Measurements from ENCODE around the gene DDX27.

Gene DDX27

DNA sequence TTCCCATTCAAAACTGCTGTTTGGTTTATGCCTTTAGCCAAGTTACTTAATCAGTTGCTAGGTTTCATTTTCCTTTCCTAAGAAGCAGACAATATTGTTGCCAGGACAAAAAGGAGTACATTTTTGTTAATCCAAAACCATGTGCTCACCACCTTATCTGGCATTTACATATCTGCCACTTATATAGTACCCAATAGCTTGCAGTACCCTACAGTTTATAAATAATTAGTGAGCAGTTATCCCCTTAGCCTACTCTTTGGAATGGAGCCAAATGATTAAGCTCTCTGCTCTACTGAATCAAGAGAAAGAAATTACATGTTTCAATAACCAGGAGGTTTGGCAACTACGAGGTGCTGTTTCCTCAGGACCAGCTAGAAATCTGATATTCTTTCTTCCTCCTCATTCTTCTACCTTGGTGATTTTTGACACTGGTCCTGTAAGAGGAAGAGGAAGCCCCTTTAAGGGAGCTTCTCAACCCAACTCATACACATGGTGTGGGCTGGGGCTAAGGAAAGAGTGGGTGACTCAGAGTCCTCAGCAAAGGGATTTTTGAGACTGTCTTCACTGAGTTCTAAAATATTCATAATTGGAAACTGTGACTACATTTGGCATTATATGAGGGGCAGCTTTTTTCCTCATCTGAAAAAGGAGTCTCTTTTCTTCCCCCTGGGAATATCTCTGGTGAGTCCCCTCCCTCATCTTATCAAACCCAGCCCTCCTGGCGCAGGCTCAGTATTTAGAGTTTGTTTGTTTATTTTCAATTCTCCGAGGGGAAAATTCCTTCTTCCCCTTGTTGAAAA, 57.1 kb downstream of the DDX27 start:
- peak overlapping the region; percentile 100 for H3K27ac Mint-ChIP-seq
- H3K4me1 Mint-ChIP-seq (ENCODE audit: low read depth), result peaks cover 77% of the 10 kb centered on the region
- H3K36me3 Mint-ChIP-seq (ENCODE audit: low read depth), result peaks cover 75% of the 10 kb centered on the region

DNA sequence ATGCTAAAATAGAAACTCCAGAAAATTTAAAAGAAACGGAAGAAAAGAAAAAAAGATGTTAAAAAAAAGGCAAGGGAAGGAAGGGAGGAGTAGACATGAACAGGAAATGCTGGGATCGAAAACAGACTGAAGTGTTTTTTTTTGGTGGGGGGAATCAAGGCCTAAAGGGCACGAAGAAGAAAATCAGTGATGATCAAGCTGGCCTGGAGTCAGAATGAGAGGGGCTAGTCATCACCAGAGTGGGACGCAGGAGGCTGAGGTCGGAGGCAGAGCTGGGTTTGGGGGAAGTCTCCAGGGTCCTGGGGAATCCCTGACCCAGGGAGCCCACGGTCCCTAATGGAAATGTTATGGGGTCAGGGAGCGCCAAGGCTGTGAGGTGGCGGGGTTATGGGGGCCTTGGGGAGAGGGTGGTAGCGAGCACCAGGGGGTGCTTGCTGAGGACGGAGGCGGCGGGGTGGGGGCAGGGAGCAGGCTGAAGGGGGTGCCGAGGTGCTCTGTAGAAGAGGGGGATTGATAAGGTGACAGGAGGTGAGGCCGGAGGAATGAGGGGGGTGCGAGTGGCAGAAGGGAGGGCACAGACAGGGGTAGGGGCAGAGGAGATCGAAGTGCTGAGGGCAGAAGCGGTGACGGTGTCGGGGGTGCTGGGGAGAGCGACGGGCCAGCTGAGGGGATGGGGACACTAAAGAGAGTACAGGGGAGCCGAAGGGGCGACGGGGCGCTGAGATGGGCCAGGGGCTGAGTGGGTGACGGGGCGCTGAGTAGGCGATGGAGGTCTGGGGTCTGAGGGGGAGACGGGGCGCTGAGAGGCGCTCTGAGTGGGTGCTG, 58.0 kb downstream of the DDX27 start:
- peaks cover 77% of the 10 kb centered on the region for H3K36me3 Mint-ChIP-seq (ENCODE audit: low read depth)
- no peaks in the 10 kb centered on the region for H3K27me3 Mint-ChIP-seq
- H3K27ac Mint-ChIP-seq, result peak overlapping the region; percentile 100
- peaks cover 9% of the 10 kb centered on the region for H3K9me3 Mint-ChIP-seq
- peaks cover 78% of the 10 kb centered on the region for H3K4me1 Mint-ChIP-seq (ENCODE audit: low read depth)
- H3K4me3 Mint-ChIP-seq, result peak overlapping the region; percentile 98

More for the DNA sequence above, 57.1 kb downstream of the DDX27 start:
- Mint-ChIP-seq H3K27me3 (no peaks in the 10 kb centered on the region), H3K9me3 (peaks cover 3% of the 10 kb centered on the region), H3K4me3 (peak overlapping the region; percentile 98)

DNA sequence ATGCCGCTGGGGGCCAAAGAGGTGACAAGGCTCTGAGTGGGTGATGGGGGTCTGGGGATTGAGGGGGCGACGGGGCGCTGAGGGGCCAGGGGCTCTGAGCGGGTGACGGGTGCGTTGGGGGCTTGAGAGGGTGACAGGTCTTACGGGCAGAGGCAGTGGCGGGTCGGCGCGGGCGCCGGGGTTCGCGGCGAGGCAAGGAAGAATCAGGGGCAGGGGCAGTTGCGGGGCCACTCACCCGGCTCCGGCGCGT, 58.5 kb downstream of the DDX27 start:
- Mint-ChIP-seq H3K9me3 (peaks cover 9% of the 10 kb centered on the region), H3K27ac (peak overlapping the region; percentile 100), H3K27me3 (no peaks in the 10 kb centered on the region), H3K4me1 (ENCODE audit: low read depth) (peaks cover 78% of the 10 kb centered on the region), H3K36me3 (ENCODE audit: low read depth) (peaks cover 78% of the 10 kb centered on the region), H3K4me3 (peak overlapping the region; percentile 98)

DNA sequence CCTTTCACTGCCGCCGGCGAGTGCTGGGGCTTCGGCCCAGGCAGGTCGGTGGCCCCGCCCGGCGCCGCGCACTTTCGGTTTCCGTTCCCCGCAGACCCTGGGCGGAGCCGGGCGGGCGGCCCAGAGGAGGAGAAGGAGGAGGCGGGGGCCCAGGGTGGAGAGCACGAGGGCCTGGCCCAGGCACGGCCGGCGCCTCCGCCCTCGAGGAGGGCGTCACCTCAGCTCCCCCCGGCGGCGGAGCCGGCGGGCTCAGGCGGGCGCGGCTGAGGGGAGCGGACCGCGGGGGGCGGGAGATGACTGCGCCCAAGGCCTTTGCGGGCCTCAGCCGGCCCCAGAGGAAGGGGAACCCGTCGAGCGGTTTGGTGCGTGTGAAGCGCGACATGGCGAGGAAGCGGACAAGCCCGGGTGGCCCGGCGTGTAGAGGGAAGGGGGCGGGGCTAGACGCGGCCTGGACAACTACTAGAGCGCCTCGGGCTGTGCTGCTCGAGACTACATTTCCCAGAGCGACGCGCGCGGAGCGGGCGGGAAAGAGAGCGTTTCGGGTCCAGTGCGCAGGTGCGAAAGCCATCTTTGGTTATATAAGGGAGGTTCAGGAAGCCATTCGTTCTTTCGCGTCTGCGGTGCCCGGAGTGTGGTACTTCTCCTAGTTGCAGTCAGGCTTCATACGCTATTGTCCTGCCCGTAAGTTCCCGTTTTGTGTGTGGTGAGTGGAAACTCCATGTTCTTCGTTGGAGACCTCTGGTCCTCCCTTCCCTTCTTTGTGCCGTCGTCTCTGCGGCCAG, 59.0 kb downstream of the DDX27 start, which contains the start of gene ZNFX1:
Gene ZNFX1, minus strand, starts transcription at position 22 of the 782 bp plus-strand sequence. CDS start 2,218 bp downstream, outside the sequence.
- peaks cover 79% of the 10 kb centered on the region for H3K4me1 Mint-ChIP-seq (ENCODE audit: low read depth)

DNA sequence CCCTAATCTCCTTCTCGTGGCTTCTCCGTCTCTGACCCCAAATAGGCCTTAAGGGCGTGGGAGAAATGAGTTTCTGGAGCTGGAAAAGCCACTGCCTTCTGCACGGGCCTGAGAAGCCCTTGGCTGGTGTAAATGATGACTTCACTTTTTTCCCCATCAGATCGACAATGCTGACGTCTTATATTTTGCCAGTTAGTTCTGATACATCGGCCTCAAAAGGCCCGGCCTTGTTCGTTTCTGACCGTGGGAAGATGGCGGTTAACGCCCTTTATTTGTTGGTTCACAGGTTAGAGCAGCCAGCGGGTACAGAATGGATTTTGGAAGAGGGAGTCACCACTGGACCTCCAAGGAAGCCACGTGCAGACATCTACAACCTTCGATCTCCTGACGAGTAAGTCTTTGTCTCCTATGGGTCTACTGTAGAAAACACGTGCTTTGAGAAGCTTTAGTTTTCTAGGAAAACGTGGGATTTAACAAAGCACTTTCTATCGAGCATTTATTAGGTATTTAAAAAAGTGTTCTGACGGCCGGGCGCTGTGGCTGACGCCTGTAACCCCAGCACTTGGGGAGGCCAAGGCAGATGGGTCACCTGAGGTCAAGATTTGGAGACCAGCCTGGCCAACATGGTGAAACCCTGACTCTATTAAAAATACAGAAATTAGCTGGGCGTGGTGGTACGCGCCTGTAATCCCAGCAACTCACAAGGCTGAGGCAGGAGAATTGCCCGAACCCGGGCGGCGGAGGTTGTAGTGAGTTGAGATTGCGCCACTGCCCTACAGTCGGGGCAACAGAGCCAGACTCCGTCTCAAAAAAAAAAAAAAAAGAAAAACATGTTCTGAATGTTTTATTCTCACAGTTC, 59.8 kb downstream of the DDX27 start:
- Mint-ChIP-seq H3K27me3 (no peaks in the 10 kb centered on the region), H3K36me3 (ENCODE audit: low read depth) (peaks cover 82% of the 10 kb centered on the region), H3K4me3 (peak overlapping the region; percentile 98), H3K4me1 (ENCODE audit: low read depth) (peaks cover 79% of the 10 kb centered on the region), H3K27ac (peak overlapping the region; percentile 100), H3K9me3 (peaks cover 9% of the 10 kb centered on the region)

More for the DNA sequence above, 59.0 kb downstream of the DDX27 start, which contains the start of gene ZNFX1:
- Mint-ChIP-seq H3K27ac (peak within 1 kb of the TSS; percentile 100), H3K4me3 (peak within 1 kb of the TSS; percentile 98), H3K36me3 (ENCODE audit: low read depth) (peaks cover 81% of the 10 kb centered on the region), H3K27me3 (no peaks in the 10 kb centered on the region), H3K9me3 (peaks cover 9% of the 10 kb centered on the region)

DNA sequence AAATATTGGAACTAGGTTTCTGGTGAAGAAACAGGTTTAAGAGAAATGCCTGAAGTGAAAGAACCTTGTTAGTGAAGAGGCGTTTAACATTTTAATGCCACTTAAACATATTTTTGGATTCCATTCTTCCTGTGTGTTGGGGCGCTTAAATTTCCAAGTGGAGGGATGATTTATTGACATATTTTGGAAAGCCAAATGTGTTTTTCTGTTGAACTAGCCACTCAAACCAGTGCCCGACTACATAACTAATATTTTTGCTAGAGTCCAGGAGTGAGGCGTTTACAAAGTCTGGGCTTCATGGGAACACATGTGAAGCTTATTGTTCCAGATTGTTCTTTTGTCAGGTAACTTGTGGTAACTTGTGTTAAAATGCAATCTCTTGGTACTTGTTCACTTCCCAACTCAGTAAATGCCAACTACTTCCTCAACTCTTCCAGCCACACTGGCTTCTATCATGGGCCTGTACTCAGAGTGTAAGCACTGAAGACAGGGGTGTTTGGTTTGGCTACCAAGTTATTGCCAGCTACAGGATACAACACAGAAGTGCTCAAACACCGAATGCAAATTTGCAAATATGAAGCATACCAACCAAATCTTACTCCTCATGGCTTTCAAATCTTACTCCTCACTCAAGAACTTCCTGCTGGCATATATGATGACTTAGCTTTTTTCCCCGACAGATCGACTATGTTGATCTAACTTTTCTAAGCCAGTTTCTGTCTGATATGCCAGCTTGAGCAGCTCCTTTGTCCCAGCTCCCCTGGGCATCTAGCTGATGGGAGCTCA, 60.7 kb downstream of the DDX27 start:
- Mint-ChIP-seq H3K27ac (peak overlapping the region; percentile 100), H3K36me3 (ENCODE audit: low read depth) (peaks cover 88% of the 10 kb centered on the region), H3K9me3 (peaks cover 9% of the 10 kb centered on the region), H3K4me1 (ENCODE audit: low read depth) (peaks cover 81% of the 10 kb centered on the region), H3K4me3 (peak overlapping the region; percentile 98), H3K27me3 (no peaks in the 10 kb centered on the region)

DNA sequence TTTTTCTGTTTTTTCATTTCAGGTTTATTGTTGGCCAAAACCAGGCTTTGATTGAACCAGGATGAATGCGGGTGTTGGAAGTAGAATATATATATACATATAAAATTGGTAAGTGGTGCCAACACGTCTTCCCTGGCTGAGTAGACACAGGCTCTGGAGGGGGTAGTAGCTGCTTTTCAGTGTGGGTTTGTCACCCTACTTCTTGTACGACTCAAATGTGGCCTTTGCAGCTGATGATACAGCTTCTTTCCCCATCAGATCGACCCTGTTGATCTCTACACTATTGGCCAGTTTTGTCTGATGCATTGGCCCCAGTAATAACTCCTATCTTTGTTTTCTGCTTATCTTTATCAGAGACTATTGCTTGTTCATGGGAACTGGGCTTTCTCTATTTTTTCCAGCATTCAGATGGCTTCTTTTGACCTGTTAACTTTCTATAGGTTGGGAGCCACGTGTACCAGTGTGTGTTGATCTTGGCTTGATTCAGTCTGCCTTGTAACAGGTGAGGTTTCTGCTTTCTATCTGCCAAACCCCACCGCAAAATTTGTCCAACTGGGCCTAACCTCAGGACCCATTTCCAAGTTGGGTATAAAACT, 61.3 kb downstream of the DDX27 start:
- Mint-ChIP-seq H3K4me3 (peak overlapping the region; percentile 98), H3K27ac (peak overlapping the region; percentile 100), H3K9me3 (peaks cover 9% of the 10 kb centered on the region), H3K4me1 (ENCODE audit: low read depth) (peaks cover 81% of the 10 kb centered on the region), H3K27me3 (no peaks in the 10 kb centered on the region), H3K36me3 (ENCODE audit: low read depth) (peaks cover 88% of the 10 kb centered on the region)

DNA sequence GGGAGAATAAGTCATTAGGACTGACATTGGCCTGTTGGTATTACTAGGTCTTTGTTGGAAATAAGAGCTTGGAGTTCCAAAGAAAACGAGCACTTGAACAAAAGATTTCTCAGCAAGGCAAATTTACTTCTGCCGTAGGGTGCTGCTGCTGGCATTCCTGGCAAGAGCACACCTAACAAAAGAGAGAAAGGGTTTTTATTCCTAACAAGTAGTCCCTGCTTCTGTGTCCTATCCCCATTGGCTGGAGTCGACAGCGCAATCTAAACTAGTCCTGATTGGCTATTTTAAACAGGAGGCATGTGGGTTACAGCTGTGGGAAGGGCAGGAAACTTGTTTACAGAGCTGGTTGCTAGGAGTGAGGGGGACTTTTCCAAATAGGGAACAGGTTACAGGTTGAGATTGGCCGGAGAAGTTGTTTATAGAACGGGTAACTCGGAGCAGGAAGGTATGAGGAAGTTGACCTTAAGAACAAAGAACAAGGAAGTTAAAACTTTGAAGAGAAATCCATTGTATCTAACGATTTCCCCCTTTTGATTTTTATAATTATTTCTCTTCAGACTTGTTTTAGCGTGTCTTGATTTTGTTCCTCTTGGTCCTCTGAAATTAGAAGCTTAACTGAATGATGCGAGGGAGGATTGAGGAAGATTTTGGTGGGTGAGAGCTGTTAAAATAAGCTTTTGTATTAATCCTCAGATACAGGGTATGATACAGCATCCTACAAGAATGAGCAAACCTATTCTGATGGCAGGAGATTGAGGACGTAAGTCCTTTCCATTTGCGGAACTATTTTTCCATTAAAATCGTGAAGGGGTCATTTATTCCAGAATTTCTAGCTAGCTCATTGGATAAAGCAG, 62.1 kb downstream of the DDX27 start:
- Mint-ChIP-seq H3K36me3 (ENCODE audit: low read depth) (peaks cover 88% of the 10 kb centered on the region), H3K9me3 (peaks cover 9% of the 10 kb centered on the region), H3K27ac (peak overlapping the region; percentile 100), H3K4me3 (peak overlapping the region; percentile 98), H3K27me3 (no peaks in the 10 kb centered on the region), H3K4me1 (ENCODE audit: low read depth) (peaks cover 81% of the 10 kb centered on the region)

DNA sequence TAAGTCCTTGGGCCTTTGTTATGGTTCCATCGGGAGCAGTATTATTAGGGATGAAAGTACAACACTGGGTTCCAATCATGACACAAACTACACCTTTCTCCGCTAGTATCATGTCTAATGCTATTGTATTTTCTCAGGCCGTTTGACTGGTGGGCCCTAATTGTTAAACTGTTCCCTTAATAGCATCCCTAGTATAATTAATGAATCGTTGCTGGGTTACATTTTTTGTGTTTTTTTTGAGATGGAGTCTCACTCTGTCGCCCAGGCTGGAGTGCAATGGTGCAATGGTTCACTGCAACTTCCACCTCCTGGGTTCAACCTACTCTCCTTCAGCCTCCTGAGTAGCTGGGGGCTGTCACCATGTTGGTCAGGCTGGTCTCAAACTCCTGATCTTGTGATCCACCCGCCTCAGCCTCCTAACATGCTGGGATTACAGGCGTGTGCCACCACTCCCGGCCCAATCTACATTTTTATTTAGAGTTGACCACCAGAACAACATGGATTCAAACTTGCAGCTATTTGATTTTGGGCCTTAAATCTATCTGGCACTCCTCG, 62.8 kb downstream of the DDX27 start:
- peaks cover 88% of the 10 kb centered on the region for H3K36me3 Mint-ChIP-seq (ENCODE audit: low read depth)
- peaks cover 83% of the 10 kb centered on the region for H3K4me1 Mint-ChIP-seq (ENCODE audit: low read depth)
- peak overlapping the region; percentile 100 for H3K27ac Mint-ChIP-seq
- peaks cover 9% of the 10 kb centered on the region for H3K9me3 Mint-ChIP-seq
- peak overlapping the region; percentile 98 for H3K4me3 Mint-ChIP-seq
- no peaks in the 10 kb centered on the region for H3K27me3 Mint-ChIP-seq

DNA sequence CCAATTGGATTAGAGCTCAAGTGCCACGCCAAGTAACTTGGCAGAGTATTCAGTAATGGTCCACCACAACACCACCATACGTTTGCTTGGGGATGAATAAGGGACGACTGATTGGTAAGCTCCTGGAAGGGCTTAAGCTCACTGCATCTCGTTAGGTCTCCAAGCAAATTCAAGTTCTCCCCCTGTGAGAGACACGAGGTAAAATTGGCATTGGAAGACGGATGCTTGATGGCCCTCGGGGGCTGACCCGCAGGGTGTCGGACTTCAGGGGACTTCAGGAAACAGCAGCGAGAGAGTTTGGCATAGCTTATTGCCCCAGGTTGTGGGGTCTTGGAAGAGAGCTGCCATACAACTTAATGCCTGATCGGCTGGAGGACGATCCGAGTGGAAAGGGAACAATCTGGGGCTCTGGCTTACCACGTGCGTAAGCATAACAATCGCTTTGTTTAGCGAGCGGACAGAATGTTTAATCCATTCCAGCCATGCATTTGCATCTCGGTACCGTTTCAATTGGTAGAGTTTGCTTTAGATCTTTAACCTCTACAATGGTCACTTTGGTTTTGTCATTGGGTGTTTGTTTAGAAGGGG, 63.5 kb downstream of the DDX27 start:
- peaks cover 9% of the 10 kb centered on the region for H3K9me3 Mint-ChIP-seq
- peaks cover 90% of the 10 kb centered on the region for H3K4me1 Mint-ChIP-seq (ENCODE audit: low read depth)
- peaks cover 94% of the 10 kb centered on the region for H3K36me3 Mint-ChIP-seq (ENCODE audit: low read depth)
- peak overlapping the region; percentile 100 for H3K27ac Mint-ChIP-seq
- peak overlapping the region; percentile 98 for H3K4me3 Mint-ChIP-seq
- H3K27me3 Mint-ChIP-seq, result no peaks in the 10 kb centered on the region

DNA sequence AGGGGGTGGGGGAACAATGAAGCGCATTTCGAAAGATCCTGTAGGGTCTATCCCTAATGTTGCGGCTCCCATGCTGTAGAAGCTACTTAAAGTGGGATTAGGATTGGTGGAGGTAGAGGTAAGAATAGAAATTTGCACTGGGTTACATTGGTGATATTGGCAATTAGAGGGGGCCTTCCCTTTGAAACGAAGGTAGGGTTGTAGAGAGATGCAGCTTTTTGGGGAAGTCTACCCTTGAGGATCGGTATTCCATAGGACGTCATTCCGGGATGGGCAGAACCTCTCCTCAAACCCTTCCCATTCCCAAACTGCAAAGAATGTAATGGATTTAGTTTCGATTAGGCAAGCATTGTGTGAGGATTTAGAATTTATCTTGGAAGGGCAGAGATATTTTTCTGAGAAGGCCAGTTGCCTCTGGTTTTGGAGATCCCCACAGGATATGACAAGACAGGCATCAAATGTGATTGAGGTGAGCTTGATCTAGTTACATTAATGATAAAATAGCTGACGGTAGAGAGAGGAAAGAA, 64.0 kb downstream of the DDX27 start:
- Mint-ChIP-seq H3K27me3 (no peaks in the 10 kb centered on the region), H3K9me3 (peaks cover 9% of the 10 kb centered on the region), H3K4me1 (ENCODE audit: low read depth) (peaks cover 95% of the 10 kb centered on the region), H3K27ac (peak overlapping the region; percentile 100), H3K4me3 (peak overlapping the region; percentile 98), H3K36me3 (ENCODE audit: low read depth) (peaks cover 100% of the 10 kb centered on the region)
